GM23248 (cell line): Measurements from ENCODE around the gene HRH1.

Experiments used
- EZH2 ChIP-seq: fragments of 200-600 bp; sonication (generic); IDR thresholded peaks from 2 replicates; pipeline ENCODE4 v1.6.1; 2018; ENCODE audit warnings: antibody characterized with exemption, mild to moderate bottlenecking; ENCODE audit not compliant: insufficient read depth, poor library complexity, severe bottlenecking
- EZH2phosphoT487 ChIP-seq: fragments of 200-600 bp; sonication (generic); IDR thresholded peaks from 2 replicates; pipeline ENCODE4 v1.6.1; 2018; ENCODE audit warnings: antibody characterized with exemption, moderate library complexity, mild to moderate bottlenecking, low read depth; ENCODE audit not compliant: insufficient read depth

GRCh38 chr3:11157421-11157820 lies 3.1 kb downstream of the HRH1 start:
- TF ChIP-seq EZH2phosphoT487 (no peak), EZH2 (no peak)
